PFSK-1 (cell line): Measurements from ENCODE around the gene PDE4B.

ENCODE experiments used
- POLR2AphosphoS5 ChIP-seq: IDR thresholded peaks from 2 replicates; pipeline ENCODE4 v1.6.1; 2012; ENCODE audit warnings: low read depth, mild to moderate bottlenecking, control low read depth, low read length, moderate library complexity
- REST ChIP-seq, 2 experiments: IDR thresholded peaks; 2 replicates each; pipeline versions ENCODE4 v1.6.1 to v1.8.0; 2011 to 2012; ENCODE audit warnings: low read depth in 2 of 2, low read length in 2 of 2, control low read depth in 1 of 2, inconsistent platforms in 1 of 2, mild to moderate bottlenecking in 1 of 2, moderate library complexity in 1 of 2; ENCODE audit not compliant: insufficient read depth in 1 of 2
- SIN3A ChIP-seq: IDR thresholded peaks from 2 replicates; pipeline ENCODE4 v1.6.1; 2012; ENCODE audit warnings: mild to moderate bottlenecking, low read length, moderate library complexity, borderline replicate concordance; ENCODE audit not compliant: insufficient read depth

GRCh38 chr1:66028035-66028434 lies 235.3 kb downstream of the PDE4B start:
- no peak for TF ChIP-seq REST (IDR thresholded peaks at IDR 0.05; ENCODE audit: insufficient read depth in 1 of 2, low read depth in 2 of 2, low read length in 2 of 2)
- no peak for TF ChIP-seq POLR2AphosphoS5
- TF ChIP-seq SIN3A = no peak
